GM18858 (cell line): ENCODE results near the gene PRKD2.

Source experiments
- ATAC-seq: cut with Tn5 transposase; IDR thresholded peaks from one replicate; pipeline ENCODE4 v1.9.1; 2021; ENCODE audit not compliant: unreplicated experiment

The PRKD2 gene

GRCh38 chr19:46725036-46725820, 8.3 kb upstream of the PRKD2 start:
- no peak for ATAC-seq

- no peak for ATAC-seq
Measured at GRCh38 chr19:46724468-46724867, 7.6 kb upstream of the PRKD2 start.

GRCh38 chr19:46723471-46723870, 6.6 kb upstream of the PRKD2 start:
- no peak for ATAC-seq

GRCh38 chr19:46723023-46723461, 6.1 kb upstream of the PRKD2 start:
- ATAC-seq, result no peak

- no peak for ATAC-seq
Measured at GRCh38 chr19:46722421-46723022, 5.6 kb upstream of the PRKD2 start.

- no peak for ATAC-seq
Measured at GRCh38 chr19:46722004-46722380, 5.1 kb upstream of the PRKD2 start.

- no peak for ATAC-seq
Measured at GRCh38 chr19:46721269-46722003, 4.5 kb upstream of the PRKD2 start.

GRCh38 chr19:46720503-46721239, 3.8 kb upstream of the PRKD2 start:
- no peak for ATAC-seq

GRCh38 chr19:46719629-46720502, 3.0 kb upstream of the PRKD2 start:
- ATAC-seq, result no peak

- ATAC-seq, result no peak
Measured at GRCh38 chr19:46718934-46719622, 2.2 kb upstream of the PRKD2 start.

- no peak for ATAC-seq
Measured at GRCh38 chr19:46718157-46718933, 1.4 kb upstream of the PRKD2 start.

- no peak for ATAC-seq
Measured at GRCh38 chr19:46717716-46718143, 816 bp upstream of the PRKD2 start.

- ATAC-seq, result no peak
Measured at GRCh38 chr19:46716672-46717033, 261 bp downstream of the PRKD2 start.

- no peak for ATAC-seq
Measured at GRCh38 chr19:46715975-46716671, 791 bp downstream of the PRKD2 start.

GRCh38 chr19:46715620-46715974, 1.3 kb downstream of the PRKD2 start:
- ATAC-seq, result no peak

GRCh38 chr19:46714444-46715106, 2.3 kb downstream of the PRKD2 start:
- ATAC-seq, result no peak

GRCh38 chr19:46713781-46714443, 3.0 kb downstream of the PRKD2 start:
- no peak for ATAC-seq
